Thyroid gland (tissue), 4 donors: Measurements from ENCODE around the gene TENM3. TPM values are rescaled to one million over a fixed set of nuclear protein-coding genes. Genes with fewer than 3 reads are reported as not detected.

Experiments used
- DNase-seq, 2 donors: peaks; one replicate each; pipeline ENCODE4 v3.0.0-alpha.2; 2019
- H3K27ac ChIP-seq, 3 donors: fragments of 200-600 bp; sonication (generic); 1 replicate in 2 of 3; 2 replicates in 1 of 3; pipeline ENCODE4 v1.5.1; 2016 to 2019; ENCODE audit warnings: mild to moderate bottlenecking in 1 of 3, moderate library complexity in 1 of 3
- H3K27me3 ChIP-seq: fragments of 200-600 bp; sonication (generic); one replicate; pipeline ENCODE4 v1.5.1; 2019
- H3K36me3 ChIP-seq, 2 donors: fragments of 200-600 bp; sonication (generic); one replicate each; pipeline ENCODE4 v1.5.1; 2016 to 2019
- H3K4me1 ChIP-seq, 2 donors: fragments of 200-600 bp; sonication (generic); one replicate each; pipeline ENCODE4 v1.5.1; 2017 to 2019
- H3K4me3 ChIP-seq, 3 donors: fragments of 200-600 bp; sonication (generic); replicated peaks in 1 of 3; 1 replicate in 2 of 3; 2 replicates in 1 of 3; pipeline ENCODE4 v1.5.1; 2016; ENCODE audit warnings: mild to moderate bottlenecking in 1 of 3
- H3K9me3 ChIP-seq: fragments of 200-600 bp; sonication (generic); one replicate; pipeline ENCODE4 v1.5.1; 2017
- POLR2A ChIP-seq, 2 donors: fragments of 450-650 bp; IDR thresholded peaks; one replicate each; pipeline ENCODE4 v1.6.1; 2017; ENCODE audit warnings: antibody characterized with exemption in 2 of 2, mild to moderate bottlenecking in 2 of 2, moderate library complexity in 1 of 2
- WGBS, 2 donors: methylation state at CpG; one replicate each; pipeline ENCODE4 v1.1.5; 2017; 5-methylcytosine and 5-hydroxymethylcytosine counted together
- intact Hi-C: fragments of 100-400 bp; cut with DNase I; formaldehyde crosslinking; loops from one replicate; pipeline ENCODE4 v1.15.1; 2023
- total RNA-seq, 4 donors: library from RNA; depleted of rRNA; stranded (reverse); fragments of >200 nt; gene quantifications; one replicate each; pipeline ENCODE4 v1.2.3, GENCODE V29; 2016
- TF ChIP-seq, protein P1 (sequence below), 6 experiments: fragments of 200-600 bp in 3 of 6; fragments of 450-650 bp in 3 of 6; sonication (generic) in 3 of 6; IDR thresholded peaks; one replicate each; pipeline ENCODE4 v1.5.1; 2016 to 2019; ENCODE audit warnings: antibody characterized with exemption in 6 of 6, mild to moderate bottlenecking in 2 of 6, inconsistent platforms in 1 of 6, moderate library complexity in 1 of 6

TENM3 gene
- total RNA-seq, 4 donors from 2014 or later: 41.8 to 82.2 (median 68.1) TPM

DNA sequence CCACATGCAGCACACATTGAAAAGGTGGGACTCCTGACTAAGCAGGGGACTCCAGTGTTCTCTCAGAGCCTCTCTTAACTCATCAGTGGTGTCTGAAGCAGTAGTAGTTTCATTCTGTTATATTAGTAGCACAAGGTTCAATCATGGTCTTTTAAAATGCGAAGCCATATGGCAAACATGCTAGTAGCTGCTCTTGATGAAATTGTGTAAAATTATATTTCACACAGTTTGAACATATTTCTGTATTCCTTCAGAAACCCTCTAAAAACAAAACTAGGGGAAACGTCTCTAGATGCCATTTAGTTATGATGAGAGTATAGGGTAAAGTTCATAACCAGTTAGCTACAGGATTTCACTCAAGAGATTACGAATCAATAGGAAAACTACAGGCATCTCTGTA, 497.1 kb downstream of the TENM3 start:
- Histone ChIP-seq H3K27ac (no peak overlapping the region), H3K4me1 (no peaks in the 10 kb centered on the region), H3K9me3 (no peaks in the 10 kb centered on the region), H3K4me3 (no peak overlapping the region), H3K27me3 (no peaks in the 10 kb centered on the region), H3K36me3 (peaks cover 0 to 4% of the 10 kb centered on the region in 2 donors)
- TF ChIP-seq POLR2A (IDR thresholded peaks at IDR 0.05): no peak
- TF ChIP-seq, protein P1, sequence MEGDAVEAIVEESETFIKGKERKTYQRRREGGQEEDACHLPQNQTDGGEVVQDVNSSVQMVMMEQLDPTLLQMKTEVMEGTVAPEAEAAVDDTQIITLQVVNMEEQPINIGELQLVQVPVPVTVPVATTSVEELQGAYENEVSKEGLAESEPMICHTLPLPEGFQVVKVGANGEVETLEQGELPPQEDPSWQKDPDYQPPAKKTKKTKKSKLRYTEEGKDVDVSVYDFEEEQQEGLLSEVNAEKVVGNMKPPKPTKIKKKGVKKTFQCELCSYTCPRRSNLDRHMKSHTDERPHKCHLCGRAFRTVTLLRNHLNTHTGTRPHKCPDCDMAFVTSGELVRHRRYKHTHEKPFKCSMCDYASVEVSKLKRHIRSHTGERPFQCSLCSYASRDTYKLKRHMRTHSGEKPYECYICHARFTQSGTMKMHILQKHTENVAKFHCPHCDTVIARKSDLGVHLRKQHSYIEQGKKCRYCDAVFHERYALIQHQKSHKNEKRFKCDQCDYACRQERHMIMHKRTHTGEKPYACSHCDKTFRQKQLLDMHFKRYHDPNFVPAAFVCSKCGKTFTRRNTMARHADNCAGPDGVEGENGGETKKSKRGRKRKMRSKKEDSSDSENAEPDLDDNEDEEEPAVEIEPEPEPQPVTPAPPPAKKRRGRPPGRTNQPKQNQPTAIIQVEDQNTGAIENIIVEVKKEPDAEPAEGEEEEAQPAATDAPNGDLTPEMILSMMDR (IDR thresholded peaks at IDR 0.05): no peak
- 89 to 90% methylated on average over 3 of the region's 3 CpGs for WGBS, 2 donors
- intact Hi-C loops: no loop called here
- no peak for DNase-seq

DNA sequence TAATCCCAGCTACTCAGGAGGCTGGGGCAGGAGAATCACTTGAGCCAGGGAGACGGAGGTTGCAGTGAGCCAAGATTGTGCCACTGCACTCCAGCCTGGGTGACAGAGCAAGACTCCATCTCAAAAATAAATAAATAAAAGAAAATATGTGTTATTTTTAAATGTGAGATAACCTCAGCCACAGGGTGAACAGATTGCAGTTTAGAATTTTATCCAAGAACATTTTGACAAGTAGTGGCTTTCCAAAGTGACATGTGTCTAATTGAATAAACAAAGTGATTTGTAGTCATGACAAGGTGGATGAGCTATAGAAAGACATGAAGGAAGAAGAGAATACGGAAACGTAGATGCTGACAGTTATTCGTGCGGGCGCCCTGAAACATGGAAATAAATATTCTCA, 497.9 kb downstream of the TENM3 start:
- intact Hi-C loops: no loop called here
- no peak for TF ChIP-seq POLR2A (IDR thresholded peaks at IDR 0.05)
- TF ChIP-seq, protein P1 (IDR thresholded peaks at IDR 0.05): no peak
- no peak overlapping the region for H3K27ac ChIP-seq
- no peaks in the 10 kb centered on the region for H3K4me1 ChIP-seq
- peaks cover 0 to 4% of the 10 kb centered on the region in 2 donors for H3K36me3 ChIP-seq
- H3K27me3 ChIP-seq: no peaks in the 10 kb centered on the region
- 94 to 95% methylated on average over 6 of the region's 6 CpGs for WGBS, 2 donors
- no peaks in the 10 kb centered on the region for H3K9me3 ChIP-seq
- H3K4me3 ChIP-seq: no peak overlapping the region
- no peak for DNase-seq

DNA sequence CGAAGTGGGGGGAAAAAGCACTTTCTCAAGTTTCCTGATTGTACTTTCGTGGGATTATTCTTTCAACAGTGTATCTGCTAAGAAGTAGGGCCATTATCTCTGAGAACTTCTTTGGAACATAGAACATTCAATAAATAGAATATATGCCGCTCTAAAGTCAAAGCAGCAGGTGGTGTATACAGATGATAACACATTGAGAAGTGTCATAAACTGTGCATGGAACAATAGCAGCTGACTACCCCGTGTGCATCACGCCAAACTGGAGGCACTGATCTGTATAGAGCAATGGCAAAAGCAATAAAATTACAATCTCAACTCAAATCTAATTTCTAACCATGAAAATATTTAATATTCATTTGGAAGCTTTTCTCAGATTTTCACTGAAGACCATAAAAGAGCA, 498.7 kb downstream of the TENM3 start:
- no peaks in the 10 kb centered on the region for H3K27me3 ChIP-seq
- intact Hi-C loops: no loop called here
- peaks cover 0 to 4% of the 10 kb centered on the region in 2 donors for H3K36me3 ChIP-seq
- DNase-seq: no peak
- H3K4me1 ChIP-seq: no peaks in the 10 kb centered on the region
- H3K9me3 ChIP-seq: no peaks in the 10 kb centered on the region
- WGBS, 2 donors: 91 to 94% methylated on average over 5 of the region's 5 CpGs
- H3K27ac ChIP-seq: no peak overlapping the region
- TF ChIP-seq, protein P1 (IDR thresholded peaks at IDR 0.05): no peak
- no peak for TF ChIP-seq POLR2A (IDR thresholded peaks at IDR 0.05)
- no peak overlapping the region for H3K4me3 ChIP-seq

DNA sequence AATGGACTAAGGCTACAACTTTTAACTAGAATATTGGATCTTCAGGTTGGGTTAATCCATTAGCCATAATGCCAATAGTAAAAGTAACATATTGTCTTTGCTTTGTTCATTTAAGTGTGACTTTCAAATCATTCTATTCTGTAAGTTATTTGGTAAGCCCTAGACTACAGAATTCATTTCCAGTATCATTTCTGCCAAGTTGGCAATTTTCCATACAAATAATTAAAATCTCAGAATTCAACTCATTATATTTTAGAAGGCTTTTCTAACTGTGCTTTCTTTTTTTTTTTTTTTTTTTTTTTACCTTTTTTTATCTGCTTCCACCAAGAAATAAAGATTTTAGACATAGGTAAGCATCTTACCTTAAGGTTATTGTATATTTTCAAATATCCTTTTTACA, 500.6 kb downstream of the TENM3 start:
- H3K27me3 ChIP-seq: no peaks in the 10 kb centered on the region
- no peaks in the 10 kb centered on the region for H3K9me3 ChIP-seq
- intact Hi-C loops: no loop called here
- DNase-seq: no peak
- no peak for TF ChIP-seq POLR2A (IDR thresholded peaks at IDR 0.05)
- TF ChIP-seq, protein P1 (IDR thresholded peaks at IDR 0.05): no peak
- H3K27ac ChIP-seq: no peak overlapping the region
- H3K36me3 ChIP-seq: no peaks in the 10 kb centered on the region
- H3K4me1 ChIP-seq: no peaks in the 10 kb centered on the region
- no peak overlapping the region for H3K4me3 ChIP-seq

DNA sequence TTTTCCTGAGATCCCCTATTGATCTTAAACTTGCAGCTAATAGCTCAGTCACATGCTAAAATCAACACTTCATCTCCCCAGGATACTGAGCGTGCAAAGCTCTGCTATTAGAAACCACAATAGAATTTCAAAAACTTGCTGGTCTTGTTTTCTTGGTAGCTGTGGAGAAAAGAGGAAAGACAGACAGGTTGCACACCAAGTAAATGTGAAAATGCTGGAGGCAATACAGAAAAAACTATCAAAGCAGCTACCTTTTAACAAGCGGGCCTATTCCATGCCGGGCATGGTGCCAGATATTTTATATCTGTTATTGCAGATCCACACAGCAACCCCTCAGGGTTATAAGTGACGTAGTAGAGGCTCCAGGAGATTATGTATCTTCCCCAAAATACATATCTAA, 502.0 kb downstream of the TENM3 start:
- Histone ChIP-seq H3K27ac (no peak overlapping the region), H3K4me3 (no peak overlapping the region), H3K27me3 (no peaks in the 10 kb centered on the region), H3K9me3 (no peaks in the 10 kb centered on the region), H3K36me3 (no peaks in the 10 kb centered on the region), H3K4me1 (peaks cover 0 to 3% of the 10 kb centered on the region in 2 donors)
- TF ChIP-seq, protein P1 (IDR thresholded peaks at IDR 0.05): no peak
- TF ChIP-seq POLR2A (IDR thresholded peaks at IDR 0.05): no peak
- intact Hi-C loops: no loop called here
- no peak for DNase-seq
- 52 to 75% methylated on average over 4 of the region's 4 CpGs for WGBS, 2 donors
